ENCODE results near the gene CHI3L1.

DNA sequence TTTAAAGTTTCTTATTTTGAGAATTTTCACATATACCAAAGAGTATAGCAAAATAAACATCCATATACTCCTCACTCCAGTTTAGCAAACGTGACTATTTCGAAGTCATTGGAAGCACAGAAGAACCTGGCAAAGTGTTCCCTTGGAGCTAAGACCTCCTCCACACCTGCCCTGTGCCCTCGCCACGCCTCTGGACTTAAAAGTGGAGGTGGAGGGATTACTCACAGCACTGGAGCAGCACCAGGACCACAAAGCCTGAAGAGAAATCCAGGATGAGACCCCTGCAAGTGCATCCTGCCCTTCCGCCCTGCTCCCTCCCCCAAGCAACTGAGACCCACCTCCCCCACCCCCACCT, 436 bp downstream of the CHI3L1 start:
- no peak for TF ChIP-seq EZH2phosphoT487 (conservative IDR thresholded peaks at IDR 0.05; ENCODE audit: low read length)
- TF ChIP-seq, protein P1, sequence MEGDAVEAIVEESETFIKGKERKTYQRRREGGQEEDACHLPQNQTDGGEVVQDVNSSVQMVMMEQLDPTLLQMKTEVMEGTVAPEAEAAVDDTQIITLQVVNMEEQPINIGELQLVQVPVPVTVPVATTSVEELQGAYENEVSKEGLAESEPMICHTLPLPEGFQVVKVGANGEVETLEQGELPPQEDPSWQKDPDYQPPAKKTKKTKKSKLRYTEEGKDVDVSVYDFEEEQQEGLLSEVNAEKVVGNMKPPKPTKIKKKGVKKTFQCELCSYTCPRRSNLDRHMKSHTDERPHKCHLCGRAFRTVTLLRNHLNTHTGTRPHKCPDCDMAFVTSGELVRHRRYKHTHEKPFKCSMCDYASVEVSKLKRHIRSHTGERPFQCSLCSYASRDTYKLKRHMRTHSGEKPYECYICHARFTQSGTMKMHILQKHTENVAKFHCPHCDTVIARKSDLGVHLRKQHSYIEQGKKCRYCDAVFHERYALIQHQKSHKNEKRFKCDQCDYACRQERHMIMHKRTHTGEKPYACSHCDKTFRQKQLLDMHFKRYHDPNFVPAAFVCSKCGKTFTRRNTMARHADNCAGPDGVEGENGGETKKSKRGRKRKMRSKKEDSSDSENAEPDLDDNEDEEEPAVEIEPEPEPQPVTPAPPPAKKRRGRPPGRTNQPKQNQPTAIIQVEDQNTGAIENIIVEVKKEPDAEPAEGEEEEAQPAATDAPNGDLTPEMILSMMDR (IDR thresholded peaks at IDR 0.05; ENCODE audit: insufficient read depth, low read length, poor library complexity, severe bottlenecking): no peak

Measured in SU-DHL-6 (cell line).